ENCODE data around the gene KRT26.
"Not testable (repeated sequence)": the region's sequence is repeated elsewhere in the genome, so short reads cannot be mapped to it uniquely, and the experiment has no call there.

The KRT26 gene

DNA sequence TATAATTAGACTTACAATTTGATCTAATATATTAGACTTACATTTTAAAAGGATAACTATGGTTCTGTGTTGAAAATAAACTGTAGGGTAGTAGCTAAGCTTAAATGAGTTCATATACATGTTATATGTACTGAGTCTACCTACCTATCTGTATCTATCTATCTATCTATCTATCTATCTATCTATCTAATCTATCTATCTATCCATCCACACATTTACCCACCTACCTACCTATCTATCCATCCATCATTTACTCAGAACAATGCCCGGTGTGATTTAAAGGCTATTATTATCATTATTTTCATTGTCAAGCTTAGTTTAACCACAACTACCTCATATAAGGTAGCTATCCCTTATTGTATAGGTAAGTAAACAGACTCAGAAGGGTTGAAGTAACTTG lies 43.4 kb upstream of the KRT26 start:
- Histone ChIP-seq H2BK12ac (ENCODE audit: low read length in 2 of 2) (no peak overlapping the region), H3K79me1 (replicated peaks; ENCODE audit: low read length, poor library complexity, severe bottlenecking) (peaks cover 4% of the 10 kb centered on the region), H3K4me3 (ENCODE audit: insufficient read depth in 1 of 2, low read depth in 1 of 2, low read length in 2 of 2) (no peak overlapping the region), H3K18ac (ENCODE audit: low read depth in 1 of 2, low read length in 2 of 2) (no peak overlapping the region), H3K9ac (ENCODE audit: low read length) (no peak overlapping the region), H3K27ac (ENCODE audit: low read length, poor library complexity, severe bottlenecking) (no peak overlapping the region), H3K4ac (ENCODE audit: low read depth in 1 of 2, low read length in 2 of 2) (no peak overlapping the region), H2AFZ (ENCODE audit: low read depth, low read length) (no peak overlapping the region), H3K14ac (ENCODE audit: low read length in 2 of 2) (no peak overlapping the region), H2BK120ac (ENCODE audit: low read depth, low read length) (no peak overlapping the region), H3K23ac (ENCODE audit: low read length in 2 of 2) (no peak overlapping the region), H4K8ac (ENCODE audit: low read length) (no peak overlapping the region), H4K91ac (ENCODE audit: low read length) (no peak overlapping the region), H2BK15ac (ENCODE audit: low read depth, poor library complexity, severe bottlenecking) (no peak overlapping the region), H3K36me3 (ENCODE audit: control insufficient read depth in 1 of 2, insufficient read depth in 2 of 2, low read depth in 1 of 2, low read length in 2 of 2) (peaks cover 4 to 19% of the 10 kb centered on the region in 2 experiments), H3K4me1 (ENCODE audit: control insufficient read depth, insufficient read depth, low read depth, low read length) (peaks cover 1% of the 10 kb centered on the region), H2AK5ac (ENCODE audit: low read length, severe bottlenecking) (no peak overlapping the region), H2BK5ac (ENCODE audit: low read depth, low read length, poor library complexity, severe bottlenecking) (no peak overlapping the region), H3K4me2 (ENCODE audit: low read length, poor library complexity, severe bottlenecking) (no peak overlapping the region), H3K27me3 (ENCODE audit: control insufficient read depth in 1 of 2, insufficient read depth in 1 of 2, low read length in 2 of 2) (no peaks in the 10 kb centered on the region), H3K9me3 (ENCODE audit: control insufficient read depth, low read length) (no peaks in the 10 kb centered on the region)
- WGBS, result no CpG with 5 or more reads among the region's 1 CpG
- no peak for DNase-seq

DNA sequence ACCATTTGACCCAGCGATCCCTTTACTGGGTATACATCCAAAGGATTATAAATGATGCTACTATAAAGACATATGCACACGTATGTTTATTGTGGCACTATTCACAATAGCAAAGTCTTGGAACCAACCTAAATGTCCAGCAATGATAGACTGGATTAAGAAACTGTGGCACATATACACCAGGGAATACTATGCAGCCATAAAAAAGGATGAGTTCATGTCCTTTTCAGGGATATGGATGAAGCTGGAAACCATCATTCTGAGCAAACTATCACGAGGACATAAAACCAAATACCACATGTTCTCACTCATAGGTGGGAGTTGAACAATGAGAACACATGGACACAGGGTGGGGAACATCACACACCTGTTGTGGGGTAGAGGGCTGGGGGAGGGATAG lies 42.7 kb upstream of the KRT26 start:
- H3K23ac ChIP-seq (ENCODE audit: low read length in 2 of 2); H3K4me3 ChIP-seq (ENCODE audit: insufficient read depth in 1 of 2, low read depth in 1 of 2, low read length in 2 of 2); H3K27me3 ChIP-seq (ENCODE audit: control insufficient read depth in 1 of 2, insufficient read depth in 1 of 2, low read length in 2 of 2); H3K79me1 ChIP-seq (replicated peaks; ENCODE audit: low read length, poor library complexity, severe bottlenecking); H3K4me2 ChIP-seq (ENCODE audit: low read length, poor library complexity, severe bottlenecking); H3K14ac ChIP-seq (ENCODE audit: low read length in 2 of 2); H2BK5ac ChIP-seq (ENCODE audit: low read depth, low read length, poor library complexity, severe bottlenecking); H2BK12ac ChIP-seq (ENCODE audit: low read length in 2 of 2); H2BK120ac ChIP-seq (ENCODE audit: low read depth, low read length); H4K8ac ChIP-seq (ENCODE audit: low read length); H3K9ac ChIP-seq (ENCODE audit: low read length); H3K27ac ChIP-seq (ENCODE audit: low read length, poor library complexity, severe bottlenecking); H2AK5ac ChIP-seq (ENCODE audit: low read length, severe bottlenecking); H2BK15ac ChIP-seq (ENCODE audit: low read depth, poor library complexity, severe bottlenecking); H3K18ac ChIP-seq (ENCODE audit: low read depth in 1 of 2, low read length in 2 of 2); DNase-seq; H3K4me1 ChIP-seq (ENCODE audit: control insufficient read depth, insufficient read depth, low read depth, low read length); H3K9me3 ChIP-seq (ENCODE audit: control insufficient read depth, low read length); H4K91ac ChIP-seq (ENCODE audit: low read length); H2AFZ ChIP-seq (ENCODE audit: low read depth, low read length); H3K4ac ChIP-seq (ENCODE audit: low read depth in 1 of 2, low read length in 2 of 2): not testable (repeated sequence)
- H3K36me3 ChIP-seq (ENCODE audit: control insufficient read depth in 1 of 2, insufficient read depth in 2 of 2, low read depth in 1 of 2, low read length in 2 of 2), result peaks cover 4 to 19% of the 10 kb centered on the region in 2 experiments
- 100% methylated on average over 1 of the region's 3 CpGs for WGBS

DNA sequence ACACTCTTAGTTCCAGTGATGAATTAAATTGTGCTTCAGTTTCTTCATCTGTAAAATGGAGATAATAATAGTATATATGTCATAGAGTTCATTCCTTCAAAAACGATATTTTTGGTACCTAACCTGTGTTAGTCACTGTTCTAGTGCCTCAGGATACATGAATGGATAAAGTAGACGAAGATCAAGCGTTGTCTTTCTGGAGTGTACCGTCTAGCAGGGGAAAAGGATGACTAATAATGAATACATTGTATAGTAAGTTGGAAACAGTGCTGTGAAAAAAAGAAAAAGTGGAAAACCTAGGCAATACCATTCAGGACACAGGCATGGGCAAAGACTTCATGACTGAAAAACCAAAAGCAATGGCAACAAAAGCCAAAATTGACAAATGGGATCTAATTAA lies 41.8 kb upstream of the KRT26 start:
- Histone ChIP-seq H3K14ac (ENCODE audit: low read length in 2 of 2) (no peak overlapping the region), H3K27ac (ENCODE audit: low read length, poor library complexity, severe bottlenecking) (no peak overlapping the region), H4K8ac (ENCODE audit: low read length) (no peak overlapping the region), H3K23ac (ENCODE audit: low read length in 2 of 2) (no peak overlapping the region), H3K9ac (ENCODE audit: low read length) (no peak overlapping the region), H3K27me3 (ENCODE audit: control insufficient read depth in 1 of 2, insufficient read depth in 1 of 2, low read length in 2 of 2) (peaks cover 0 to 4% of the 10 kb centered on the region in 2 experiments), H3K4me1 (ENCODE audit: control insufficient read depth, insufficient read depth, low read depth, low read length) (no peaks in the 10 kb centered on the region), H2BK120ac (ENCODE audit: low read depth, low read length) (no peak overlapping the region), H2BK12ac (ENCODE audit: low read length in 2 of 2) (no peak overlapping the region), H2BK5ac (ENCODE audit: low read depth, low read length, poor library complexity, severe bottlenecking) (no peak overlapping the region), H3K4me2 (ENCODE audit: low read length, poor library complexity, severe bottlenecking) (no peak overlapping the region), H3K4ac (ENCODE audit: low read depth in 1 of 2, low read length in 2 of 2) (no peak overlapping the region), H2AFZ (ENCODE audit: low read depth, low read length) (no peak overlapping the region), H3K79me1 (replicated peaks; ENCODE audit: low read length, poor library complexity, severe bottlenecking) (peaks cover 4% of the 10 kb centered on the region), H3K18ac (ENCODE audit: low read depth in 1 of 2, low read length in 2 of 2) (no peak overlapping the region), H2BK15ac (ENCODE audit: low read depth, poor library complexity, severe bottlenecking) (no peak overlapping the region), H3K9me3 (ENCODE audit: control insufficient read depth, low read length) (no peaks in the 10 kb centered on the region), H3K36me3 (ENCODE audit: control insufficient read depth in 1 of 2, insufficient read depth in 2 of 2, low read depth in 1 of 2, low read length in 2 of 2) (peaks cover 4 to 19% of the 10 kb centered on the region in 2 experiments), H3K4me3 (ENCODE audit: insufficient read depth in 1 of 2, low read depth in 1 of 2, low read length in 2 of 2) (no peak overlapping the region), H4K91ac (ENCODE audit: low read length) (no peak overlapping the region), H2AK5ac (ENCODE audit: low read length, severe bottlenecking) (no peak overlapping the region)
- WGBS, result 66% methylated on average over 4 of the region's 4 CpGs
- DNase-seq, result no peak

DNA sequence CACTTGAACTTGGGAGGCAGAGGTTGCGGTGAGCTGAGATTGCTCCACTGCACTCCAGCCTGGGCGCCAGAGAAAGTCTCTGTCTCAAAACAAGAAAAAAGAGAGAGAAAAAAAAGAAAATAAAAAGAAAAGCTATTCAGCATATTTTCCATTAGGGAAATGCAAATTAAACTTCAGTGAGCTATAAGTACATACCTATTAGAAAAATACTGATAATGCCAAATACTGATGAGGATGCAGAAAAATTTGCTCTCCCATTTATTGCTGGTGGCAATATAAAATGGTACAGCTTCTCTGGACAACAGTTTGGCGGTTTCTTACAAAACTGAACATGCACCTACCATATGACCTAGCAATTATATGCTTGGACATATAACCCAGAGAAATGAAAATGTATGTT lies 40.6 kb upstream of the KRT26 start:
- no peak overlapping the region for H3K23ac ChIP-seq (ENCODE audit: low read length in 2 of 2)
- no peak overlapping the region for H2BK12ac ChIP-seq (ENCODE audit: low read length in 2 of 2)
- H3K4me2 ChIP-seq (ENCODE audit: low read length, poor library complexity, severe bottlenecking), result no peak overlapping the region
- DNase-seq, result no peak
- H4K8ac ChIP-seq (ENCODE audit: low read length), result no peak overlapping the region
- no peaks in the 10 kb centered on the region for H3K4me1 ChIP-seq (ENCODE audit: control insufficient read depth, insufficient read depth, low read depth, low read length)
- H3K27me3 ChIP-seq (ENCODE audit: control insufficient read depth in 1 of 2, insufficient read depth in 1 of 2, low read length in 2 of 2), result peaks cover 0 to 14% of the 10 kb centered on the region in 2 experiments
- no peak overlapping the region for H2BK5ac ChIP-seq (ENCODE audit: low read depth, low read length, poor library complexity, severe bottlenecking)
- peaks cover 4 to 14% of the 10 kb centered on the region in 2 experiments for H3K36me3 ChIP-seq (ENCODE audit: control insufficient read depth in 1 of 2, insufficient read depth in 2 of 2, low read depth in 1 of 2, low read length in 2 of 2)
- WGBS, result 69% methylated on average over 2 of the region's 3 CpGs
- H3K18ac ChIP-seq (ENCODE audit: low read depth in 1 of 2, low read length in 2 of 2), result no peak overlapping the region
- H2AFZ ChIP-seq (ENCODE audit: low read depth, low read length), result no peak overlapping the region
- no peak overlapping the region for H2BK120ac ChIP-seq (ENCODE audit: low read depth, low read length)
- no peak overlapping the region for H3K4ac ChIP-seq (ENCODE audit: low read depth in 1 of 2, low read length in 2 of 2)
- H3K4me3 ChIP-seq (ENCODE audit: insufficient read depth in 1 of 2, low read depth in 1 of 2, low read length in 2 of 2), result no peak overlapping the region
- H3K9me3 ChIP-seq (ENCODE audit: control insufficient read depth, low read length), result no peaks in the 10 kb centered on the region
- no peak overlapping the region for H3K9ac ChIP-seq (ENCODE audit: low read length)
- peaks cover 4% of the 10 kb centered on the region for H3K79me1 ChIP-seq (replicated peaks; ENCODE audit: low read length, poor library complexity, severe bottlenecking)
- no peak overlapping the region for H4K91ac ChIP-seq (ENCODE audit: low read length)
- H3K27ac ChIP-seq (ENCODE audit: low read length, poor library complexity, severe bottlenecking), result no peak overlapping the region
- no peak overlapping the region for H2AK5ac ChIP-seq (ENCODE audit: low read length, severe bottlenecking)
- no peak overlapping the region for H2BK15ac ChIP-seq (ENCODE audit: low read depth, poor library complexity, severe bottlenecking)
- H3K14ac ChIP-seq (ENCODE audit: low read length in 2 of 2), result no peak overlapping the region
